Tibial nerve (tissue), 3 donors: ENCODE measurements around the gene KASH5.

Experiments
- CTCF ChIP-seq, 5 experiments: fragments of 200-600 bp in 3 of 5; fragments of 450-650 bp in 2 of 5; sonication (generic) in 3 of 5; IDR thresholded peaks; one replicate each; pipeline ENCODE4 v1.5.1; 2016 to 2019; ENCODE audit warnings: antibody characterized with exemption in 5 of 5, mild to moderate bottlenecking in 3 of 5, moderate library complexity in 2 of 5
- POLR2A ChIP-seq, 2 donors: fragments of 450-650 bp; IDR thresholded peaks; one replicate each; pipeline ENCODE4 v1.6.1; 2017; ENCODE audit warnings: antibody characterized with exemption in 2 of 2, mild to moderate bottlenecking in 2 of 2, moderate library complexity in 2 of 2

DNA sequence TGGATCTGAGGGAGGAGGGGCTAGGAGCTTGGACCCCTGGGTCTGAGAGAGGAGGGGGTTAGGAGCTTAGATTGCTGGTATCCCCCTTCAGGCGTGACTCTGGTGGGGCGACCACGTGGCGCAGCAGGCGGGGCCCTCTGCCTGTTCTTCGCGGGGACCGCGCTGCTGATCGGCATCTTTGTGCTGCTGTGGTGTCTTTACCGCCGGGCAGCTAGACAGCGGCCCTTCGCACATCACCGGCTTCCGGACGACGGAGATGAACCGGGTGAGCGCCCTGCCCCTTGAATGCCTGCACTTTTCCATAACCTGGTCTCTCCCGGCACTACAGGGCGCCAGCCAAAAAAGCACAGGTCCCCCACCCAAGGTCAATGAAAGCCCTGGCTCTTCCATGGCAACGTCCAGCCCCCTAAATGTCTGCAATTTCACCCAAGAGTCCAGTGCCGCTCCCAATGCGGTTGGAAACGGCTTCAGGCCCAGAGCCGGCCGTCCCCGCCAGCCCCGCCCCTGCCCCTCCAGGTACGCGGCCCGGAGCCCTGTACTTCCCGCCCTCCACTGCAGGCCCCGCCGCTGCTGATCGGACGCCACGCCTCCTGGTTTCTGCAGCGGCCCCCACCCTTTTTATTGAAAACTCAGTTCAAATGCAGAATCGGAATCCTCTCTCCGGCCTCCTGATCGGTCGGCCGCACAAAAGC is 40.0 kb downstream of the KASH5 start:
- TF ChIP-seq CTCF (IDR thresholded peaks at IDR 0.05) (no peak), POLR2A (IDR thresholded peaks at IDR 0.05) (no peak)
